Myocyte (in vitro differentiated cells): ENCODE measurements around the gene AGAP1. TPM values are rescaled to one million over a fixed set of nuclear protein-coding genes. Genes with fewer than 3 reads are reported as not detected.
"Not testable (repeated sequence)": the region's sequence is repeated elsewhere in the genome, so short reads cannot be mapped to it uniquely, and the experiment has no call there.

Experiments
- DNase-seq: peaks from one replicate; pipeline ENCODE4 v3.0.0-alpha.2; 2012; ENCODE audit warnings: low read depth
- total RNA-seq: library from RNA; depleted of rRNA; stranded (reverse); fragments of >200 nt; gene quantifications from 2 replicates; pipeline ENCODE4 v1.2.3, GENCODE V29; 2014

Gene AGAP1
- total RNA-seq, 1 donor from 2014 or later = 15.5 TPM

GRCh38 chr2:235587202-235587601 is 93.4 kb downstream of the AGAP1 start:
- DNase-seq = no peak

GRCh38 chr2:235588750-235589149 is 94.9 kb downstream of the AGAP1 start:
- DNase-seq = no peak

GRCh38 chr2:235591231-235591730 is 97.4 kb downstream of the AGAP1 start:
- DNase-seq = no peak

GRCh38 chr2:235591921-235592320 is 98.1 kb downstream of the AGAP1 start:
- DNase-seq = no peak

- DNase-seq = no peak
Measured at GRCh38 chr2:235592430-235592829, 98.6 kb downstream of the AGAP1 start.

GRCh38 chr2:235592836-235593235 is 99.0 kb downstream of the AGAP1 start:
- DNase-seq = no peak

GRCh38 chr2:235594041-235594440 is 100.2 kb downstream of the AGAP1 start:
- DNase-seq = peak; percentile 73

GRCh38 chr2:235594964-235595363 is 101.1 kb downstream of the AGAP1 start:
- no peak for DNase-seq

GRCh38 chr2:235595422-235596010 is 101.7 kb downstream of the AGAP1 start:
- DNase-seq = peak; percentile 81

GRCh38 chr2:235596272-235596671 is 102.4 kb downstream of the AGAP1 start:
- no peak for DNase-seq

GRCh38 chr2:235597081-235597615 is 103.3 kb downstream of the AGAP1 start:
- no peak for DNase-seq

GRCh38 chr2:235598026-235598425 is 104.2 kb downstream of the AGAP1 start:
- no peak for DNase-seq

GRCh38 chr2:235598532-235599531 is 105.0 kb downstream of the AGAP1 start:
- no peak for DNase-seq

- no peak for DNase-seq
Measured at GRCh38 chr2:235599596-235600338, 105.9 kb downstream of the AGAP1 start.

- no peak for DNase-seq
Measured at GRCh38 chr2:235600406-235600805, 106.6 kb downstream of the AGAP1 start.

GRCh38 chr2:235600926-235601325 is 107.1 kb downstream of the AGAP1 start:
- no peak for DNase-seq

- peak; percentile 39 for DNase-seq
Measured at GRCh38 chr2:235601960-235602704, 108.3 kb downstream of the AGAP1 start.

- not testable (repeated sequence) for DNase-seq
Measured at GRCh38 chr2:235602971-235603370, 109.1 kb downstream of the AGAP1 start.

GRCh38 chr2:235603659-235604058 is 109.8 kb downstream of the AGAP1 start:
- no peak for DNase-seq

- DNase-seq = peak; percentile 92
Measured at GRCh38 chr2:235605312-235606003, 111.6 kb downstream of the AGAP1 start.
